H54 (cell line): ENCODE data around the gene SCAMP3.

Source experiments
- DNase-seq: peaks from one replicate; pipeline ENCODE4 v3.0.0; 2011; ENCODE audit warnings: low spot score, mixed read lengths; ENCODE audit not compliant: insufficient read length
- FAIRE-seq: peaks from 3 replicates; lab custom pipeline; 2011; peaks lifted over from hg19 to GRCh38; lab: Jason Lieb, UNC
- POLR2A ChIP-seq: IDR thresholded peaks from 2 replicates; pipeline ENCODE4 v1.6.1; 2011; ENCODE audit warnings: low read depth, mild to moderate bottlenecking, low read length

SCAMP3 gene

GRCh38 chr1:155277070-155277901 lies 15.1 kb upstream of the SCAMP3 start, which contains the start of gene HCN3:
Gene HCN3, plus strand, starts transcription at chr1:155277463. Its CDS starts 128 bp downstream, at chr1:155277591.
- DNase-seq (peak; percentile 97), FAIRE-seq (no peak)
- TF ChIP-seq POLR2A = peak; percentile 28; the same call in 1 of the 2 replicates

GRCh38 chr1:155273343-155274245 lies 11.4 kb upstream of the SCAMP3 start, which contains the start of gene CLK2:
Gene CLK2, minus strand, starts transcription at chr1:155273504. Its CDS starts 2,527 bp downstream, at chr1:155270977.
- DNase-seq (peak; percentile 92), FAIRE-seq (no peak)
- peak; percentile 72 for TF ChIP-seq POLR2A

- DNase-seq (peak; percentile 74), FAIRE-seq (no peak)
- peak; percentile 35; the same call in 1 of the 2 replicates for TF ChIP-seq POLR2A
These were observed 10.5 kb upstream of the SCAMP3 start for GRCh38 chr1:155272466-155273342.

GRCh38 chr1:155269381-155269780 lies 7.2 kb upstream of the SCAMP3 start:
- FAIRE-seq = no peak
- TF ChIP-seq POLR2A = no peak
- DNase-seq = no peak

GRCh38 chr1:155268630-155269029 lies 6.5 kb upstream of the SCAMP3 start:
- TF ChIP-seq POLR2A = no peak
- DNase-seq (no peak), FAIRE-seq (no peak)

- DNase-seq (no peak), FAIRE-seq (no peak)
- no peak for TF ChIP-seq POLR2A
These were observed 5.2 kb upstream of the SCAMP3 start for GRCh38 chr1:155267373-155267772.

GRCh38 chr1:155266553-155266952 lies 4.4 kb upstream of the SCAMP3 start:
- no peak for DNase-seq
- FAIRE-seq = no peak
- TF ChIP-seq POLR2A = no peak

- no peak for TF ChIP-seq POLR2A
- DNase-seq (no peak), FAIRE-seq (no peak)
These were observed 907 bp upstream of the SCAMP3 start for GRCh38 chr1:155263067-155263466.

- no peak for FAIRE-seq
- no peak for DNase-seq
- no peak for TF ChIP-seq POLR2A
These were observed 688 bp downstream of the SCAMP3 start for GRCh38 chr1:155261493-155261851.

- no peak for TF ChIP-seq POLR2A
- FAIRE-seq (no peak), DNase-seq (no peak)
These were observed 1.9 kb downstream of the SCAMP3 start for GRCh38 chr1:155260276-155260675.

- FAIRE-seq (no peak), DNase-seq (no peak)
- no peak for TF ChIP-seq POLR2A
These were observed 5.9 kb downstream of the SCAMP3 start for GRCh38 chr1:155256058-155256852.

- no peak for FAIRE-seq
- peak; percentile 80 for TF ChIP-seq POLR2A
These were observed 6.7 kb downstream of the SCAMP3 start, which contains the start of gene ENTREP3 for GRCh38 chr1:155255243-155256007. Gene ENTREP3, minus strand, starts transcription at chr1:155255483. Its CDS starts 606 bp downstream, at chr1:155254877.

More at GRCh38 chr1:155255243-155256007, 6.7 kb downstream of the SCAMP3 start, which contains the start of gene ENTREP3:
- DNase-seq = peak; percentile 81
